ENCODE data around the gene DIP2C.
"Not testable (repeated sequence)": the region's sequence is repeated elsewhere in the genome, so short reads cannot be mapped to it uniquely, and the experiment has no call there.

DIP2C gene

GRCh38 chr10:424724-425123 is 264.7 kb downstream of the DIP2C start:
- not testable (repeated sequence) for H3K18ac ChIP-seq (ENCODE audit: low read length); H3K4me3 ChIP-seq (ENCODE audit: low read depth, low read length); H3K36me3 ChIP-seq (ENCODE audit: control insufficient read depth in 1 of 2, insufficient read depth in 2 of 2, low read length in 2 of 2); H3K79me2 ChIP-seq (ENCODE audit: control insufficient read depth, insufficient read depth, low read length, poor library complexity); H2BK120ac ChIP-seq (ENCODE audit: insufficient read depth, low read length, poor library complexity); H4K8ac ChIP-seq (ENCODE audit: low read depth, low read length); H3K4ac ChIP-seq (ENCODE audit: low read depth, low read length); H3K23ac ChIP-seq (ENCODE audit: low read length); H2BK12ac ChIP-seq (ENCODE audit: low read length); H3K4me1 ChIP-seq (ENCODE audit: control insufficient read depth in 1 of 2, insufficient read depth in 2 of 2, low read length in 2 of 2); H3K9ac ChIP-seq (ENCODE audit: low read length); H2AFZ ChIP-seq (ENCODE audit: insufficient read depth, low read length, poor library complexity); H3K27ac ChIP-seq (ENCODE audit: low read depth, low read length); H3K9me3 ChIP-seq (ENCODE audit: insufficient read depth, low read depth, low read length); H3K14ac ChIP-seq (ENCODE audit: low read length); H2AK5ac ChIP-seq (ENCODE audit: low read length); H3K27me3 ChIP-seq (ENCODE audit: insufficient read depth, low read length); H3K4me2 ChIP-seq (ENCODE audit: low read length); H3K79me1 ChIP-seq (ENCODE audit: low read length); DNase-seq; H4K12ac ChIP-seq (ENCODE audit: low read depth, low read length); H2BK5ac ChIP-seq (ENCODE audit: low read depth, low read length, poor library complexity); H4K91ac ChIP-seq (ENCODE audit: low read depth, low read length)
- WGBS (ENCODE audit: extremely low coverage, insufficient coverage, insufficient read length), result no CpG with 5 or more reads among the region's 11 CpGs

GRCh38 chr10:423178-423577 is 266.3 kb downstream of the DIP2C start:
- peaks cover 7 to 11% of the 10 kb centered on the region in 2 experiments for H3K36me3 ChIP-seq (ENCODE audit: control insufficient read depth in 1 of 2, insufficient read depth in 2 of 2, low read length in 2 of 2)
- H3K18ac ChIP-seq (ENCODE audit: low read length), result no peak overlapping the region
- H3K14ac ChIP-seq (ENCODE audit: low read length), result no peak overlapping the region
- no peak for DNase-seq
- H3K79me1 ChIP-seq (ENCODE audit: low read length), result no peaks in the 10 kb centered on the region
- no peaks in the 10 kb centered on the region for H3K9me3 ChIP-seq (ENCODE audit: insufficient read depth, low read depth, low read length)
- H4K12ac ChIP-seq (ENCODE audit: low read depth, low read length), result no peak overlapping the region
- no peaks in the 10 kb centered on the region for H3K79me2 ChIP-seq (ENCODE audit: control insufficient read depth, insufficient read depth, low read length, poor library complexity)
- no peak overlapping the region for H2AK5ac ChIP-seq (ENCODE audit: low read length)
- H2AFZ ChIP-seq (ENCODE audit: insufficient read depth, low read length, poor library complexity), result no peak overlapping the region
- WGBS (ENCODE audit: extremely low coverage, insufficient coverage, insufficient read length), result no CpG with 5 or more reads among the region's 7 CpGs
- H3K27me3 ChIP-seq (ENCODE audit: insufficient read depth, low read length), result no peaks in the 10 kb centered on the region
- no peak overlapping the region for H3K27ac ChIP-seq (ENCODE audit: low read depth, low read length)
- H2BK120ac ChIP-seq (ENCODE audit: insufficient read depth, low read length, poor library complexity), result no peak overlapping the region
- no peak overlapping the region for H3K4me3 ChIP-seq (ENCODE audit: low read depth, low read length)
- no peak overlapping the region for H3K23ac ChIP-seq (ENCODE audit: low read length)
- no peak overlapping the region for H3K9ac ChIP-seq (ENCODE audit: low read length)
- no peak overlapping the region for H2BK12ac ChIP-seq (ENCODE audit: low read length)
- peaks cover 3 to 5% of the 10 kb centered on the region in 2 experiments for H3K4me1 ChIP-seq (ENCODE audit: control insufficient read depth in 1 of 2, insufficient read depth in 2 of 2, low read length in 2 of 2)
- no peak overlapping the region for H2BK5ac ChIP-seq (ENCODE audit: low read depth, low read length, poor library complexity)
- no peak overlapping the region for H3K4me2 ChIP-seq (ENCODE audit: low read length)
- no peak overlapping the region for H4K91ac ChIP-seq (ENCODE audit: low read depth, low read length)
- no peak overlapping the region for H4K8ac ChIP-seq (ENCODE audit: low read depth, low read length)
- H3K4ac ChIP-seq (ENCODE audit: low read depth, low read length), result no peak overlapping the region

DNA sequence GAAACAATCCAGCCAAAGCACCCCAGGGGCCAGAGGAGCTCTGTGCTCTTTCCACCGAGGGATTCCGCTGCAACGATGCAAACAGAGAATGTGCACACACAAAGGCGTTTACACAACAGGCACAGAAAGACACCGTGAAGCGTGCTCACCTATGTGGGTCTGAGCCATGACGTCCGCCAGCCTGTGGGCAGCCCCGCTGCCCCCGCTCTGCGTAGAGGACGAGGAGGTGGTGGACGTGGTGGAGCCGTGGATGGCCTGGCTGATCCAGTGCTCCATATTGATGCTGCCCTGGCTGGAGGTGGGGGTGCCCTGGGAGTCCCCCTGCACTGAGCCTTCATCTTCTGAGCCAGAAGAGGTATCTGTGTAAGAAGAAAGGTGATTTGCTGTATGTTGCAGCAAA is 266.8 kb downstream of the DIP2C start:
- Histone ChIP-seq H2BK12ac (ENCODE audit: low read length) (no peak overlapping the region), H3K27me3 (ENCODE audit: insufficient read depth, low read length) (no peaks in the 10 kb centered on the region), H3K4me3 (ENCODE audit: low read depth, low read length) (no peak overlapping the region), H4K91ac (ENCODE audit: low read depth, low read length) (no peak overlapping the region), H3K9me3 (ENCODE audit: insufficient read depth, low read depth, low read length) (no peaks in the 10 kb centered on the region), H2BK120ac (ENCODE audit: insufficient read depth, low read length, poor library complexity) (no peak overlapping the region), H3K27ac (ENCODE audit: low read depth, low read length) (no peak overlapping the region), H4K12ac (ENCODE audit: low read depth, low read length) (no peak overlapping the region), H3K79me2 (ENCODE audit: control insufficient read depth, insufficient read depth, low read length, poor library complexity) (no peaks in the 10 kb centered on the region), H3K4ac (ENCODE audit: low read depth, low read length) (no peak overlapping the region), H3K9ac (ENCODE audit: low read length) (no peak overlapping the region), H2BK5ac (ENCODE audit: low read depth, low read length, poor library complexity) (no peak overlapping the region), H4K8ac (ENCODE audit: low read depth, low read length) (no peak overlapping the region), H3K4me2 (ENCODE audit: low read length) (no peak overlapping the region), H2AK5ac (ENCODE audit: low read length) (no peak overlapping the region), H2AFZ (ENCODE audit: insufficient read depth, low read length, poor library complexity) (no peak overlapping the region), H3K14ac (ENCODE audit: low read length) (no peak overlapping the region), H3K79me1 (ENCODE audit: low read length) (no peaks in the 10 kb centered on the region), H3K23ac (ENCODE audit: low read length) (no peak overlapping the region), H3K36me3 (ENCODE audit: control insufficient read depth in 1 of 2, insufficient read depth in 2 of 2, low read length in 2 of 2) (peaks cover 7 to 11% of the 10 kb centered on the region in 2 experiments), H3K18ac (ENCODE audit: low read length) (peak overlapping the region; percentile 21), H3K4me1 (ENCODE audit: control insufficient read depth in 1 of 2, insufficient read depth in 2 of 2, low read length in 2 of 2) (peaks cover 3 to 5% of the 10 kb centered on the region in 2 experiments)
- WGBS (ENCODE audit: extremely low coverage, insufficient coverage, insufficient read length), result no CpG with 5 or more reads among the region's 14 CpGs
- DNase-seq, result no peak

DNA sequence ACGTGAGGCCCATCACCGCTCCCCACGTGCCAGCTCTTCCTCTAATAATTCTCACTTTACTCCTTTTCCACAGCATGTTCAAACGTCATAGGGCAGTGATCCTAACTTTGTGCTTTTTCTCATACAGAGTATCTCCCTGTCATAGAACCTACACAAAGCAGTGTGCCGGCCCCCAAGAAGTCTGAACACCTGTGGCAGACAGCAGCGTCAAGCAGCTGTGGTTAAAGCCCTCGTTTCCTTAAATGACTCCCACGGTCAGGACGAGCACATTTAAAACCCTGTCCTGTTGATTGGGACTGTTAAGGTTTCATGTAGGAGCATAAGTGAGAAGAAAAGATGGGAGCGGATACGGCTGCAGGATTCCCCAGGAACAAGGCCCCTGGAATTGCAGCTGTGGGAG is 267.2 kb downstream of the DIP2C start:
- Histone ChIP-seq H3K79me1 (ENCODE audit: low read length) (no peaks in the 10 kb centered on the region), H3K27ac (ENCODE audit: low read depth, low read length) (no peak overlapping the region), H3K4me2 (ENCODE audit: low read length) (no peak overlapping the region), H2AFZ (ENCODE audit: insufficient read depth, low read length, poor library complexity) (no peak overlapping the region), H2BK120ac (ENCODE audit: insufficient read depth, low read length, poor library complexity) (no peak overlapping the region), H3K4me3 (ENCODE audit: low read depth, low read length) (no peak overlapping the region), H2AK5ac (ENCODE audit: low read length) (no peak overlapping the region), H4K12ac (ENCODE audit: low read depth, low read length) (no peak overlapping the region), H3K18ac (ENCODE audit: low read length) (no peak overlapping the region), H3K36me3 (ENCODE audit: control insufficient read depth in 1 of 2, insufficient read depth in 2 of 2, low read length in 2 of 2) (peaks cover 7 to 11% of the 10 kb centered on the region in 2 experiments), H3K23ac (ENCODE audit: low read length) (no peak overlapping the region), H3K9ac (ENCODE audit: low read length) (no peak overlapping the region), H3K27me3 (ENCODE audit: insufficient read depth, low read length) (no peaks in the 10 kb centered on the region), H3K79me2 (ENCODE audit: control insufficient read depth, insufficient read depth, low read length, poor library complexity) (no peaks in the 10 kb centered on the region), H2BK12ac (ENCODE audit: low read length) (no peak overlapping the region), H3K9me3 (ENCODE audit: insufficient read depth, low read depth, low read length) (no peaks in the 10 kb centered on the region), H3K4ac (ENCODE audit: low read depth, low read length) (no peak overlapping the region), H4K8ac (ENCODE audit: low read depth, low read length) (no peak overlapping the region), H4K91ac (ENCODE audit: low read depth, low read length) (no peak overlapping the region), H3K4me1 (ENCODE audit: control insufficient read depth in 1 of 2, insufficient read depth in 2 of 2, low read length in 2 of 2) (peaks cover 3 to 5% of the 10 kb centered on the region in 2 experiments), H2BK5ac (ENCODE audit: low read depth, low read length, poor library complexity) (no peak overlapping the region), H3K14ac (ENCODE audit: low read length) (no peak overlapping the region)
- WGBS (ENCODE audit: extremely low coverage, insufficient coverage, insufficient read length), result no CpG with 5 or more reads among the region's 11 CpGs
- no peak for DNase-seq

Data from trophoblast cell (in vitro differentiated cells and primary cell).